HEK293 (cell line): Measurements from ENCODE around the gene NXN.

Source experiments
- EGR2 ChIP-seq: fragments of 450-650 bp; formaldehyde crosslinking; IDR thresholded peaks from 2 replicates; pipeline ENCODE4 v1.5.1; 2016; ENCODE audit warnings: low read depth, missing biosample characterization, missing genetic modification characterization
- GLI4 ChIP-seq: fragments of 450-650 bp; formaldehyde crosslinking; IDR thresholded peaks from 2 replicates; pipeline ENCODE4 v1.5.1; 2016; ENCODE audit warnings: missing biosample characterization, missing genetic modification characterization
- HOXA7 ChIP-seq: sonication (generic); formaldehyde crosslinking; IDR thresholded peaks from 2 replicates; pipeline ENCODE4 v1.8.1; 2022; ENCODE audit warnings: missing genetic modification reagents, borderline replicate concordance
- KLF8 ChIP-seq: fragments of 450-650 bp; formaldehyde crosslinking; IDR thresholded peaks from 2 replicates; pipeline ENCODE4 v1.5.1; 2016; ENCODE audit warnings: missing biosample characterization, missing genetic modification characterization
- WT1 ChIP-seq: fragments of 450-650 bp; formaldehyde crosslinking; IDR thresholded peaks from 2 replicates; pipeline ENCODE4 v1.5.1; 2016; ENCODE audit warnings: missing biosample characterization, missing genetic modification characterization
- ZFP41 ChIP-seq: fragments of 450-650 bp; formaldehyde crosslinking; IDR thresholded peaks from 2 replicates; pipeline ENCODE4 v1.5.1; 2016; ENCODE audit warnings: missing biosample characterization, missing genetic modification characterization, borderline replicate concordance
- ZIC2 ChIP-seq: fragments of 450-650 bp; formaldehyde crosslinking; IDR thresholded peaks from 2 replicates; pipeline ENCODE4 v1.5.1; 2016; ENCODE audit warnings: missing biosample characterization, missing genetic modification characterization
- ZNF114 ChIP-seq: fragments of 450-650 bp; formaldehyde crosslinking; IDR thresholded peaks from 2 replicates; pipeline ENCODE4 v1.5.0; 2017; ENCODE audit warnings: missing biosample characterization, missing genetic modification characterization
- ZNF132 ChIP-seq: fragments of 450-650 bp; formaldehyde crosslinking; IDR thresholded peaks from 2 replicates; pipeline ENCODE4 v1.5.1; 2017; ENCODE audit warnings: missing biosample characterization, missing genetic modification characterization, borderline replicate concordance
- ZNF16 ChIP-seq: fragments of 450-650 bp; formaldehyde crosslinking; IDR thresholded peaks from 2 replicates; pipeline ENCODE4 v1.5.1; 2016; ENCODE audit warnings: low read depth, missing biosample characterization, missing genetic modification characterization
- ZNF19 ChIP-seq: fragments of 450-650 bp; formaldehyde crosslinking; IDR thresholded peaks from 2 replicates; pipeline ENCODE4; 2016; ENCODE audit warnings: missing biosample characterization, missing genetic modification characterization, low read depth
- ZNF221 ChIP-seq: fragments of 450-650 bp; formaldehyde crosslinking; IDR thresholded peaks from 2 replicates; pipeline ENCODE4 v1.5.1; 2017; ENCODE audit warnings: missing biosample characterization, missing genetic modification characterization, borderline replicate concordance
- ZNF311 ChIP-seq: fragments of 450-650 bp; formaldehyde crosslinking; IDR thresholded peaks from 2 replicates; pipeline ENCODE4 v1.5.1; 2017; ENCODE audit warnings: missing biosample characterization, missing genetic modification characterization, borderline replicate concordance
- ZNF335 ChIP-seq: fragments of 450-650 bp; formaldehyde crosslinking; conservative IDR thresholded peaks from 2 replicates; pipeline ENCODE4 v1.5.1; 2016; ENCODE audit warnings: missing biosample characterization, missing genetic modification characterization
- ZNF366 ChIP-seq: fragments of 450-650 bp; formaldehyde crosslinking; conservative IDR thresholded peaks from 2 replicates; pipeline ENCODE4 v1.5.1; 2016; ENCODE audit warnings: missing biosample characterization, missing genetic modification characterization
- ZNF426 ChIP-seq: fragments of 450-650 bp; formaldehyde crosslinking; IDR thresholded peaks from 2 replicates; pipeline ENCODE4 v1.5.1; 2017; ENCODE audit warnings: missing biosample characterization, missing genetic modification characterization, mild to moderate bottlenecking, inconsistent platforms, moderate library complexity
- ZNF544 ChIP-seq: fragments of 450-650 bp; formaldehyde crosslinking; IDR thresholded peaks from 2 replicates; pipeline ENCODE4 v1.5.0; 2017; ENCODE audit warnings: missing biosample characterization, missing genetic modification characterization
- ZNF548 ChIP-seq: fragments of 450-650 bp; formaldehyde crosslinking; IDR thresholded peaks from 2 replicates; pipeline ENCODE4 v1.5.1; 2016; ENCODE audit warnings: missing biosample characterization, missing genetic modification characterization
- ZNF629 ChIP-seq: fragments of 450-650 bp; formaldehyde crosslinking; IDR thresholded peaks from 2 replicates; pipeline ENCODE4 v1.5.1; 2017; ENCODE audit warnings: missing biosample characterization, missing genetic modification characterization
- ZNF768 ChIP-seq: fragments of 450-650 bp; formaldehyde crosslinking; IDR thresholded peaks from 2 replicates; pipeline ENCODE4 v1.5.1; 2018; ENCODE audit warnings: missing biosample characterization, mild to moderate bottlenecking, missing genetic modification characterization
- ZNF785 ChIP-seq: fragments of 450-650 bp; formaldehyde crosslinking; IDR thresholded peaks from 2 replicates; pipeline ENCODE4 v1.5.1; 2016; ENCODE audit warnings: missing biosample characterization, missing genetic modification characterization
- ZSCAN16 ChIP-seq: fragments of 450-650 bp; formaldehyde crosslinking; IDR thresholded peaks from 2 replicates; pipeline ENCODE4 v1.5.1; 2016; ENCODE audit warnings: missing biosample characterization, missing genetic modification characterization
- TF ChIP-seq, protein P1 (sequence below): fragments of 450-650 bp; formaldehyde crosslinking; IDR thresholded peaks from 2 replicates; pipeline ENCODE4 v1.5.1; 2016; ENCODE audit warnings: missing biosample characterization, missing genetic modification characterization
- TF ChIP-seq, protein P2 (sequence below): fragments of 450-650 bp; formaldehyde crosslinking; IDR thresholded peaks from 2 replicates; pipeline ENCODE4 v1.5.1; 2016; ENCODE audit warnings: missing biosample characterization, missing genetic modification characterization
- TF ChIP-seq, protein P3 (sequence below): fragments of 450-650 bp; formaldehyde crosslinking; IDR thresholded peaks from 2 replicates; pipeline ENCODE4 v1.5.1; 2017; ENCODE audit warnings: missing biosample characterization, mild to moderate bottlenecking, missing genetic modification characterization, moderate library complexity
- TF ChIP-seq, protein P4 (sequence below): fragments of 450-650 bp; formaldehyde crosslinking; IDR thresholded peaks from 2 replicates; pipeline ENCODE4 v1.5.1; 2017; ENCODE audit warnings: missing biosample characterization, missing genetic modification characterization
- TF ChIP-seq, protein P5 (sequence below): fragments of 450-650 bp; formaldehyde crosslinking; IDR thresholded peaks from 2 replicates; pipeline ENCODE4 v1.5.0; 2017; ENCODE audit warnings: missing biosample characterization, missing genetic modification characterization, borderline replicate concordance
- TF ChIP-seq, protein P6 (sequence below): fragments of 450-650 bp; formaldehyde crosslinking; IDR thresholded peaks from 2 replicates; pipeline ENCODE4 v1.5.1; 2016; ENCODE audit warnings: missing biosample characterization, missing genetic modification characterization, low read depth

NXN gene

DNA sequence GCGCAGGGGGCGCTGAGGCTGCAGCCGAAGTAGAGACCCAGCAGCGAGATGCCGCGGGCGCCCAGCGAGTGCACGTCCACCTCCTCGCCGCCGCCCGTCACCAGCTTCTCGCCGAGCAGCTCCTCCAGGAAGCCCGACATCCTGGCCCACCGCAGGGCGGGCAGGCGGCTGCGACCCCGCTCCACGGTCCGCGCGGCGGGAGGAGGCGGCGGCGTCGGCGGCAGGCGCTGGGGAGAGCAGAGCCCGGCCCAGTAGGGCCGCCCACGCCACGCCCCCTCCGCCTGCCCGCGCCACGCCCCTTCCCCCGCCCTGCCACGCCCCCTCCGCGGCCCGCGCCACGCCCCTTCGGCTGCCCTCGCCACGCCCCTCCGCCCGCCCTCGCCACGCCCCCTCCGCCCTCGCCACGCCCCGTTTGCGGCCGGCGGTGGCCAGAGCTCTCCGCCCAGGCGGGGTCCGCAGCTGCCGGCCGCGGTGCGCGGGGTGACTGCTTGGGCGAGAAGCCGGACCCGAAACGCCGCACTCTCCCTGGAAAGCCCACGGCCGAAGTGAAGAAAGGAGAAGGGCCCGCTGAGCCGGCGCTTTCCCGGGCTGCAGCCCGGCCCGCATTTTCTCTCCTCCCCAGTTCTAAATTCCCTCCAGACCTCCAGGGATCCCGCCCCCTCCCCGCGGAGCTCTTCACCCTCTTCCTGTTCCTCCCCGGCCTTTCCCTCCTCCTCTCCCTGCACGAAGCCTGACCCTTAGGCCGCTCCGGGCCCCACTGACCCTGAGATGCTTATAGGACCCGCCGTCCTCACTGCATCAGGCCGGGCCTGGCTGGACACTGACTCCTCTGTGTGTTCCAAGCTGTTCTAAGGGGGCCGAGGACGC lies at the start of gene NXN (continued):
- TF ChIP-seq, protein P1, sequence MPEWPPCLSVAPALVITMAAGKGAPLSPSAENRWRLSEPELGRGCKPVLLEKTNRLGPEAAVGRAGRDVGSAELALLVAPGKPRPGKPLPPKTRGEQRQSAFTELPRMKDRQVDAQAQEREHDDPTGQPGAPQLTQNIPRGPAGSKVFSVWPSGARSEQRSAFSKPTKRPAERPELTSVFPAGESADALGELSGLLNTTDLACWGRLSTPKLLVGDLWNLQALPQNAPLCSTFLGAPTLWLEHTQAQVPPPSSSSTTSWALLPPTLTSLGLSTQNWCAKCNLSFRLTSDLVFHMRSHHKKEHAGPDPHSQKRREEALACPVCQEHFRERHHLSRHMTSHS (tag by site-specific recombination): no peak
- no peak for TF ChIP-seq HOXA7
- TF ChIP-seq, protein P2, sequence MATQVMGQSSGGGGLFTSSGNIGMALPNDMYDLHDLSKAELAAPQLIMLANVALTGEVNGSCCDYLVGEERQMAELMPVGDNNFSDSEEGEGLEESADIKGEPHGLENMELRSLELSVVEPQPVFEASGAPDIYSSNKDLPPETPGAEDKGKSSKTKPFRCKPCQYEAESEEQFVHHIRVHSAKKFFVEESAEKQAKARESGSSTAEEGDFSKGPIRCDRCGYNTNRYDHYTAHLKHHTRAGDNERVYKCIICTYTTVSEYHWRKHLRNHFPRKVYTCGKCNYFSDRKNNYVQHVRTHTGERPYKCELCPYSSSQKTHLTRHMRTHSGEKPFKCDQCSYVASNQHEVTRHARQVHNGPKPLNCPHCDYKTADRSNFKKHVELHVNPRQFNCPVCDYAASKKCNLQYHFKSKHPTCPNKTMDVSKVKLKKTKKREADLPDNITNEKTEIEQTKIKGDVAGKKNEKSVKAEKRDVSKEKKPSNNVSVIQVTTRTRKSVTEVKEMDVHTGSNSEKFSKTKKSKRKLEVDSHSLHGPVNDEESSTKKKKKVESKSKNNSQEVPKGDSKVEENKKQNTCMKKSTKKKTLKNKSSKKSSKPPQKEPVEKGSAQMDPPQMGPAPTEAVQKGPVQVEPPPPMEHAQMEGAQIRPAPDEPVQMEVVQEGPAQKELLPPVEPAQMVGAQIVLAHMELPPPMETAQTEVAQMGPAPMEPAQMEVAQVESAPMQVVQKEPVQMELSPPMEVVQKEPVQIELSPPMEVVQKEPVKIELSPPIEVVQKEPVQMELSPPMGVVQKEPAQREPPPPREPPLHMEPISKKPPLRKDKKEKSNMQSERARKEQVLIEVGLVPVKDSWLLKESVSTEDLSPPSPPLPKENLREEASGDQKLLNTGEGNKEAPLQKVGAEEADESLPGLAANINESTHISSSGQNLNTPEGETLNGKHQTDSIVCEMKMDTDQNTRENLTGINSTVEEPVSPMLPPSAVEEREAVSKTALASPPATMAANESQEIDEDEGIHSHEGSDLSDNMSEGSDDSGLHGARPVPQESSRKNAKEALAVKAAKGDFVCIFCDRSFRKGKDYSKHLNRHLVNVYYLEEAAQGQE: no peak
- peak; percentile 62 for TF ChIP-seq ZNF335
- no peak for TF ChIP-seq ZSCAN16 (tag by site-specific recombination)
- no peak for TF ChIP-seq ZNF768 (tag by site-specific recombination)
- peak; percentile 84 for TF ChIP-seq KLF8 (tag by site-specific recombination)
- no peak for TF ChIP-seq ZNF548 (tag by site-specific recombination)
- no peak for TF ChIP-seq ZNF16 (tag by site-specific recombination)
- TF ChIP-seq ZNF221 (tag by site-specific recombination): no peak
- peak; percentile 77 for TF ChIP-seq ZIC2 (tag by site-specific recombination)
- TF ChIP-seq ZFP41 (tag by site-specific recombination): no peak
- TF ChIP-seq, protein P3, sequence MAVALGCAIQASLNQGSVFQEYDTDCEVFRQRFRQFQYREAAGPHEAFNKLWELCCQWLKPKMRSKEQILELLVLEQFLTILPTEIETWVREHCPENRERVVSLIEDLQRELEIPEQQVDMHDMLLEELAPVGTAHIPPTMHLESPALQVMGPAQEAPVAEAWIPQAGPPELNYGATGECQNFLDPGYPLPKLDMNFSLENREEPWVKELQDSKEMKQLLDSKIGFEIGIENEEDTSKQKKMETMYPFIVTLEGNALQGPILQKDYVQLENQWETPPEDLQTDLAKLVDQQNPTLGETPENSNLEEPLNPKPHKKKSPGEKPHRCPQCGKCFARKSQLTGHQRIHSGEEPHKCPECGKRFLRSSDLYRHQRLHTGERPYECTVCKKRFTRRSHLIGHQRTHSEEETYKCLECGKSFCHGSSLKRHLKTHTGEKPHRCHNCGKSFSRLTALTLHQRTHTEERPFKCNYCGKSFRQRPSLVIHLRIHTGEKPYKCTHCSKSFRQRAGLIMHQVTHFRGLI: no peak
- TF ChIP-seq WT1 (tag by site-specific recombination): no peak
- no peak for TF ChIP-seq ZNF311 (tag by site-specific recombination)
- TF ChIP-seq, protein P4, sequence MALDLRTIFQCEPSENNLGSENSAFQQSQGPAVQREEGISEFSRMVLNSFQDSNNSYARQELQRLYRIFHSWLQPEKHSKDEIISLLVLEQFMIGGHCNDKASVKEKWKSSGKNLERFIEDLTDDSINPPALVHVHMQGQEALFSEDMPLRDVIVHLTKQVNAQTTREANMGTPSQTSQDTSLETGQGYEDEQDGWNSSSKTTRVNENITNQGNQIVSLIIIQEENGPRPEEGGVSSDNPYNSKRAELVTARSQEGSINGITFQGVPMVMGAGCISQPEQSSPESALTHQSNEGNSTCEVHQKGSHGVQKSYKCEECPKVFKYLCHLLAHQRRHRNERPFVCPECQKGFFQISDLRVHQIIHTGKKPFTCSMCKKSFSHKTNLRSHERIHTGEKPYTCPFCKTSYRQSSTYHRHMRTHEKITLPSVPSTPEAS (tag by site-specific recombination): no peak
- TF ChIP-seq, protein P5, sequence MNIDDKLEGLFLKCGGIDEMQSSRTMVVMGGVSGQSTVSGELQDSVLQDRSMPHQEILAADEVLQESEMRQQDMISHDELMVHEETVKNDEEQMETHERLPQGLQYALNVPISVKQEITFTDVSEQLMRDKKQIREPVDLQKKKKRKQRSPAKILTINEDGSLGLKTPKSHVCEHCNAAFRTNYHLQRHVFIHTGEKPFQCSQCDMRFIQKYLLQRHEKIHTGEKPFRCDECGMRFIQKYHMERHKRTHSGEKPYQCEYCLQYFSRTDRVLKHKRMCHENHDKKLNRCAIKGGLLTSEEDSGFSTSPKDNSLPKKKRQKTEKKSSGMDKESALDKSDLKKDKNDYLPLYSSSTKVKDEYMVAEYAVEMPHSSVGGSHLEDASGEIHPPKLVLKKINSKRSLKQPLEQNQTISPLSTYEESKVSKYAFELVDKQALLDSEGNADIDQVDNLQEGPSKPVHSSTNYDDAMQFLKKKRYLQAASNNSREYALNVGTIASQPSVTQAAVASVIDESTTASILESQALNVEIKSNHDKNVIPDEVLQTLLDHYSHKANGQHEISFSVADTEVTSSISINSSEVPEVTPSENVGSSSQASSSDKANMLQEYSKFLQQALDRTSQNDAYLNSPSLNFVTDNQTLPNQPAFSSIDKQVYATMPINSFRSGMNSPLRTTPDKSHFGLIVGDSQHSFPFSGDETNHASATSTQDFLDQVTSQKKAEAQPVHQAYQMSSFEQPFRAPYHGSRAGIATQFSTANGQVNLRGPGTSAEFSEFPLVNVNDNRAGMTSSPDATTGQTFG (tag by site-specific recombination): no peak
- TF ChIP-seq EGR2: 0 out of 2 replicates have a peak, but pooled peaks have one; percentile 25
- TF ChIP-seq ZNF629: no peak
- TF ChIP-seq ZNF366: no peak
- TF ChIP-seq, protein P6, sequence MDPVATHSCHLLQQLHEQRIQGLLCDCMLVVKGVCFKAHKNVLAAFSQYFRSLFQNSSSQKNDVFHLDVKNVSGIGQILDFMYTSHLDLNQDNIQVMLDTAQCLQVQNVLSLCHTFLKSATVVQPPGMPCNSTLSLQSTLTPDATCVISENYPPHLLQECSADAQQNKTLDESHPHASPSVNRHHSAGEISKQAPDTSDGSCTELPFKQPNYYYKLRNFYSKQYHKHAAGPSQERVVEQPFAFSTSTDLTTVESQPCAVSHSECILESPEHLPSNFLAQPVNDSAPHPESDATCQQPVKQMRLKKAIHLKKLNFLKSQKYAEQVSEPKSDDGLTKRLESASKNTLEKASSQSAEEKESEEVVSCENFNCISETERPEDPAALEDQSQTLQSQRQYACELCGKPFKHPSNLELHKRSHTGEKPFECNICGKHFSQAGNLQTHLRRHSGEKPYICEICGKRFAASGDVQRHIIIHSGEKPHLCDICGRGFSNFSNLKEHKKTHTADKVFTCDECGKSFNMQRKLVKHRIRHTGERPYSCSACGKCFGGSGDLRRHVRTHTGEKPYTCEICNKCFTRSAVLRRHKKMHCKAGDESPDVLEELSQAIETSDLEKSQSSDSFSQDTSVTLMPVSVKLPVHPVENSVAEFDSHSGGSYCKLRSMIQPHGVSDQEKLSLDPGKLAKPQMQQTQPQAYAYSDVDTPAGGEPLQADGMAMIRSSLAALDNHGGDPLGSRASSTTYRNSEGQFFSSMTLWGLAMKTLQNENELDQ (tag by site-specific recombination): no peak
- TF ChIP-seq ZNF426 (tag by site-specific recombination): no peak
- no peak for TF ChIP-seq ZNF114 (tag by site-specific recombination)
- no peak for TF ChIP-seq ZNF544 (tag by site-specific recombination)
- TF ChIP-seq ZNF19 (tag by site-specific recombination): no peak
- no peak for TF ChIP-seq ZNF785 (tag by site-specific recombination)
- TF ChIP-seq GLI4 (tag by site-specific recombination): no peak
- no peak for TF ChIP-seq ZNF132
